HUES64 (cell line): Measurements from ENCODE around the gene SARS1.

Experiments
- H3K27ac ChIP-seq: 2 replicates; pipeline ENCODE4 v1.7.0; 2013; ENCODE audit warnings: low read depth, low read length, inconsistent platforms
- H3K27me3 ChIP-seq: 2 replicates; pipeline ENCODE4 v1.6.1; 2013; ENCODE audit warnings: mild to moderate bottlenecking, low read length; ENCODE audit not compliant: insufficient read depth
- H3K36me3 ChIP-seq: 2 replicates; pipeline ENCODE4 v1.6.1; 2013; ENCODE audit warnings: mild to moderate bottlenecking, low read length; ENCODE audit not compliant: insufficient read depth
- H3K4me1 ChIP-seq: 2 replicates; pipeline ENCODE4 v1.6.1; 2013; ENCODE audit warnings: mild to moderate bottlenecking, low read length, moderate library complexity; ENCODE audit not compliant: insufficient read depth
- H3K4me3 ChIP-seq: 2 replicates; pipeline ENCODE4 v1.5.1; 2013; ENCODE audit warnings: mild to moderate bottlenecking, low read length, moderate library complexity
- H3K9ac ChIP-seq: 2 replicates; pipeline ENCODE4 v1.6.1; 2013; ENCODE audit warnings: mild to moderate bottlenecking, low read depth, low read length
- H3K9me3 ChIP-seq: 2 replicates; pipeline ENCODE4 v1.6.1; 2013; ENCODE audit warnings: low read depth, low read length; ENCODE audit not compliant: insufficient read depth
- WGBS: fragments of 150-250, 120-280 bp; methylation state at CpG from one replicate; pipeline ENCODE4 v1.1.7; 2013; ENCODE audit warnings: missing lambda C conversion rate; 5-methylcytosine and 5-hydroxymethylcytosine counted together

SARS1 gene

DNA sequence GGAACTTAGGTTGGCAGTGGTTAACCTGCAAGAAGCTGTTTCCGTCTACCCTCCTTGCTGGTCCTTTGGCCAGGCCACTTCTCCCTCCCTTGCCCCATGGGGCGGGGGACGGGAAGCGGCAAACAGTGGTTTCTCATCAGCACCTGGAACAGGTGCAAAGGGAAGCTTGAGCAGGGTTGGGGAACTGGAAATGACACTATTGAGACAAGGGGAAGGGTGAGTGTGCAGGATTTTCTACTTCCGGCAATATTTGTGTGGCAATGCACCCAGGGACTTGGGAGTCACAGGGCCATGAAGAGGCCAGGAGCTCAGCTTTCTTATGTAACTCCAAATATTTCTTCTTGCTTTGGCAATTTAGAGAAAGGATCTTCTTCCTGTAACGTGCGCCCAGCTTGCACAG, 29.0 kb upstream of the SARS1 start:
- Histone ChIP-seq H3K9me3 (no peaks in the 10 kb centered on the region), H3K36me3 (no peaks in the 10 kb centered on the region), H3K4me3 (no peak overlapping the region), H3K27ac (no peak overlapping the region), H3K4me1 (0 out of 2 replicates have a peak, but pooled peaks cover 6% of the 10 kb centered on the region), H3K9ac (no peak overlapping the region), H3K27me3 (no peaks in the 10 kb centered on the region)
- WGBS = 96% methylated on average over 7 of the region's 7 CpGs

GRCh38 chr1:109185357-109185756, 28.4 kb upstream of the SARS1 start:
- H3K27ac ChIP-seq = no peak overlapping the region
- H3K27me3 ChIP-seq = no peaks in the 10 kb centered on the region
- 0 out of 2 replicates have a peak, but pooled peaks cover 6% of the 10 kb centered on the region for H3K4me1 ChIP-seq
- no peaks in the 10 kb centered on the region for H3K9me3 ChIP-seq
- no peak overlapping the region for H3K4me3 ChIP-seq
- H3K9ac ChIP-seq = no peak overlapping the region
- WGBS = 88% methylated on average over 8 of the region's 8 CpGs
- no peaks in the 10 kb centered on the region for H3K36me3 ChIP-seq

DNA sequence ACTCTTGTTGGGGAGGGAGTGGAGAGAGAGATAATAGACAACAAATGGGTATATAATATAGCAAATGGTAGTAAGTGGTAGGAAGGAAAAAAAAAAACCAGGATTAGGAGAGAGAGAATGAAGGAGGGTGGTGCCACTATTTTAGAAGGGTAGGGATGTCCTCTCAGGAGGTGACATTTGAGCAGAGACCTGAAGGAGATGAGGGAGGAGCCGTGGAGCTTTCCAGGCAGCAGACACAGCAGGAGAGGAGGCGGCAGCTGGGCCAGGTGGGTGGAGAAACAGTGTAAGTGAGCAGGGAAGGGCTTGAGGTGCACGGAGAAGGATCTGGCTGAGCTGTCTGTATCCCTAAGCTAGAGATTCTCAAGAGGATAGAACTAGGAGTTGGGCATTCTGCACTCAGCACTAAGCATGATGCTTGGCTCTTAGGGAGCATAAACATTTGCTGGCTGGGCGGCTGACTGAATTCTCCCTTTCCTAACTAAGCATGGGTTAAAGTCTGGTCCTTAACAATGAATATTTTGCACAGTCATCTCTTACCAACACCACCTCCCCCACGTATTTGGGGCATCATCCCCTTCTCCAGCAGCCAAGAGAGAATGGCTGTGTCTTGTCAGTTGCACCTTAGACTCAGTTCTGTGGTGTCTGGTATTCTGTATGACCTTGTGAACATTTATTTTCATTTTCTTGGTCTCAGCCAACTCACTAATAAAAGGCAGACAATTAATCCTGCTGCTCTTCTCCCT, 27.6 kb upstream of the SARS1 start:
- H3K4me3 ChIP-seq = no peak overlapping the region
- 45% methylated on average over 5 of the region's 5 CpGs for WGBS
- H3K27ac ChIP-seq = no peak overlapping the region
- no peaks in the 10 kb centered on the region for H3K27me3 ChIP-seq
- no peak overlapping the region for H3K9ac ChIP-seq
- H3K4me1 ChIP-seq = 0 out of 2 replicates have a peak, but pooled peaks cover 6% of the 10 kb centered on the region
- no peaks in the 10 kb centered on the region for H3K9me3 ChIP-seq
- H3K36me3 ChIP-seq = no peaks in the 10 kb centered on the region

- Histone ChIP-seq H3K4me1 (0 out of 2 replicates have a peak, but pooled peaks cover 6% of the 10 kb centered on the region), H3K4me3 (no peak overlapping the region), H3K36me3 (no peaks in the 10 kb centered on the region), H3K9me3 (no peaks in the 10 kb centered on the region), H3K9ac (no peak overlapping the region), H3K27me3 (no peaks in the 10 kb centered on the region), H3K27ac (no peak overlapping the region)
- 90% methylated on average over 8 of the region's 8 CpGs for WGBS
These were observed 27.0 kb upstream of the SARS1 start for GRCh38 chr1:109186733-109187086.

- Histone ChIP-seq H3K4me3 (no peak overlapping the region), H3K9me3 (no peaks in the 10 kb centered on the region), H3K36me3 (no peaks in the 10 kb centered on the region), H3K9ac (no peak overlapping the region), H3K27ac (no peak overlapping the region), H3K27me3 (no peaks in the 10 kb centered on the region), H3K4me1 (0 out of 2 replicates have a peak, but pooled peaks cover 6% of the 10 kb centered on the region)
- WGBS = 89% methylated on average over 5 of the region's 5 CpGs
These were observed 26.6 kb upstream of the SARS1 start for GRCh38 chr1:109187127-109187526.

- no peak overlapping the region for H3K9ac ChIP-seq
- H3K27ac ChIP-seq = no peak overlapping the region
- 96% methylated on average over 4 of the region's 4 CpGs for WGBS
These were observed 25.5 kb upstream of the SARS1 start for GRCh38 chr1:109188200-109188599.

GRCh38 chr1:109188781-109189180, 24.9 kb upstream of the SARS1 start:
- 59% methylated on average over 6 of the region's 6 CpGs for WGBS
- Histone ChIP-seq H3K27ac (no peak overlapping the region), H3K9me3 (no peaks in the 10 kb centered on the region), H3K36me3 (no peaks in the 10 kb centered on the region), H3K9ac (no peak overlapping the region), H3K27me3 (no peaks in the 10 kb centered on the region), H3K4me3 (no peak overlapping the region), H3K4me1 (0 out of 2 replicates have a peak, but pooled peaks cover 6% of the 10 kb centered on the region)

More at GRCh38 chr1:109188200-109188599, 25.5 kb upstream of the SARS1 start:
- Histone ChIP-seq H3K4me1 (0 out of 2 replicates have a peak, but pooled peaks cover 6% of the 10 kb centered on the region), H3K4me3 (no peak overlapping the region), H3K9me3 (no peaks in the 10 kb centered on the region), H3K36me3 (no peaks in the 10 kb centered on the region), H3K27me3 (no peaks in the 10 kb centered on the region)

DNA sequence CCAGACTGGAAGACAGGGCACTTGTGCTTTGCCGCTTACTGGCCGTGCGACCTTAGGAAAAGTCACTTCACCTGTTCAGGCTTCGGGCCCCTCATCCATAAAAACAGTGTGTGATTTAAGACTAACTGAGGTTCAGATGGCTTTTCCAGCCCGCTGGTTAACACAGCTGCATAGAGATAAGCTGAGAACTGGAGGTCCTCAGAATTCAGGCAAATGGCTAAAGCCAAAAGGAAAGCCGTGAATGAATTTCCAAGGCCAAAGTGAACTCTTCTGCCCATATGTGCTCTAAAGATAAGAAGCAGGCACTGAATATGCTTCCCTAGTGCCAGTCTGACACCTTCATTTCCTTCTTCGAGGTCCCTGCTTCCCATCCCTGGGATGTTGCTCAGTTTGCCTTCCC, 23.5 kb upstream of the SARS1 start:
- 90% methylated on average over 7 of the region's 7 CpGs for WGBS
- Histone ChIP-seq H3K4me1 (0 out of 2 replicates have a peak, but pooled peaks cover 6% of the 10 kb centered on the region), H3K27ac (no peak overlapping the region), H3K4me3 (no peak overlapping the region), H3K27me3 (no peaks in the 10 kb centered on the region), H3K9me3 (no peaks in the 10 kb centered on the region), H3K36me3 (no peaks in the 10 kb centered on the region), H3K9ac (no peak overlapping the region)

DNA sequence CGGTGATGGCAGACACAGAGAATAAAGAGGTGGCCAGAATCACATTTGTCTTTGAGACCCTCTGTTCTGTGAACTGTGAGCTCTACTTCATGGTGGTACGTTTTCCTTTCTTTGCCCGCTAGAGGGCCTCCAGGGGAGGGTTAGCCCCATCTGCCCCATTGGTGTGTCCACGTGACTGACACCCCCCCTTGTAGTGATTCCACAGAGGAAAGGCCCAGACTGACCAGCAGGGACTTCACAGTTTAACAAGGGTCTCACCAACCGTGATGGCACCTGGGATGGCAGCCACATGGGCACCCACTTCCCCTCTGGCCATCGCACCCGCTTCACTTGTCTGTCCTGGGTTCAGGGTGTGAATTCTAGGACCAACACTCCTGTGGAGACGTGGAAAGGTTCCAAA, 22.3 kb upstream of the SARS1 start:
- Histone ChIP-seq H3K27ac (no peak overlapping the region), H3K27me3 (no peaks in the 10 kb centered on the region), H3K4me1 (0 out of 2 replicates have a peak, but pooled peaks cover under 1% of the 10 kb centered on the region), H3K4me3 (no peak overlapping the region), H3K9me3 (no peaks in the 10 kb centered on the region), H3K9ac (no peak overlapping the region), H3K36me3 (no peaks in the 10 kb centered on the region)
- 84% methylated on average over 8 of the region's 8 CpGs for WGBS

GRCh38 chr1:109191891-109192290, 21.8 kb upstream of the SARS1 start:
- no peaks in the 10 kb centered on the region for H3K4me1 ChIP-seq
- no peak overlapping the region for H3K27ac ChIP-seq
- H3K9me3 ChIP-seq = no peaks in the 10 kb centered on the region
- H3K27me3 ChIP-seq = no peaks in the 10 kb centered on the region
- no peaks in the 10 kb centered on the region for H3K36me3 ChIP-seq
- no peak overlapping the region for H3K4me3 ChIP-seq
- H3K9ac ChIP-seq = no peak overlapping the region

GRCh38 chr1:109192433-109192832, 21.3 kb upstream of the SARS1 start:
- H3K9ac ChIP-seq = no peak overlapping the region
- no peaks in the 10 kb centered on the region for H3K27me3 ChIP-seq
- H3K4me3 ChIP-seq = no peak overlapping the region
- no peaks in the 10 kb centered on the region for H3K9me3 ChIP-seq
- H3K27ac ChIP-seq = no peak overlapping the region
- H3K36me3 ChIP-seq = no peaks in the 10 kb centered on the region
- 91% methylated on average over 4 of the region's 4 CpGs for WGBS
- no peaks in the 10 kb centered on the region for H3K4me1 ChIP-seq
